HEK293 (cell line): ENCODE measurements around the gene NATD1.
"Not testable (repeated sequence)": the region's sequence is repeated elsewhere in the genome, so short reads cannot be mapped to it uniquely, and the experiment has no call there.

Source experiments
- CTCF ChIA-PET: fragments of 350-600 bp; formaldehyde crosslinking; extraction: SDS; loops from one replicate; lab custom pipeline; 2021; ENCODE audit warnings: antibody characterized with exemption; lab: Yijun Ruan, JAX
- POLR2A ChIA-PET: fragments of 300-600 bp; formaldehyde crosslinking; extraction: SDS; loops from one replicate; lab custom pipeline; 2020; ENCODE audit warnings: antibody characterized with exemption, inconsistent platforms; lab: Yijun Ruan, JAX
- H3K27ac ChIP-seq: fragments of 200-500 bp; sonication (Bioruptor generic); 2 replicates; pipeline ENCODE4 v1.5.1; 2014; ENCODE audit warnings: low read depth, low read length, control low read depth, inconsistent platforms; ENCODE audit errors: extremely low read depth
- H3K36me3 ChIP-seq, 2 experiments: fragments of 200-500 bp in 1 of 2; sonication (Bioruptor generic) in 1 of 2; 1 replicate in 1 of 2; 2 replicates in 1 of 2; pipeline ENCODE4 v1.5.1; 2014 to 2017; ENCODE audit warnings: inconsistent platforms in 2 of 2, low read length in 2 of 2; ENCODE audit not compliant: control insufficient read depth in 2 of 2, insufficient read depth in 1 of 2
- H3K4me1 ChIP-seq: fragments of 200-500 bp; sonication (Bioruptor generic); 2 replicates; pipeline ENCODE4 v1.5.1; 2014; ENCODE audit warnings: mild to moderate bottlenecking, low read length, inconsistent platforms; ENCODE audit not compliant: control insufficient read depth, insufficient read depth
- H3K4me3 ChIP-seq: 2 replicates; pipeline ENCODE4 v1.5.1; 2011; ENCODE audit warnings: low read depth, mild to moderate bottlenecking, control low read depth, low read length, moderate library complexity
- H3K9me3 ChIP-seq: fragments of 200-500 bp; sonication (Bioruptor generic); 2 replicates; pipeline ENCODE4 v1.5.1; 2014; ENCODE audit warnings: low read depth, low read length, inconsistent platforms; ENCODE audit not compliant: control insufficient read depth, insufficient read depth
- HOXC10 ChIP-seq: sonication (generic); formaldehyde crosslinking; IDR thresholded peaks from 2 replicates; pipeline ENCODE4 v1.8.1; 2023; ENCODE audit warnings: mild to moderate bottlenecking, missing genetic modification reagents
- HOXD13 ChIP-seq: sonication (generic); formaldehyde crosslinking; IDR thresholded peaks from 2 replicates; pipeline ENCODE4 v1.8.0; 2022; ENCODE audit warnings: missing genetic modification reagents, borderline replicate concordance
- MYNN ChIP-seq: fragments of 450-650 bp; formaldehyde crosslinking; IDR thresholded peaks from 2 replicates; pipeline ENCODE4 v1.5.1; 2016; ENCODE audit warnings: missing biosample characterization, missing genetic modification characterization, borderline replicate concordance
- YY1 ChIP-seq: fragments of 450-650 bp; formaldehyde crosslinking; IDR thresholded peaks from 2 replicates; pipeline ENCODE4 v1.5.1; 2018; ENCODE audit warnings: missing biosample characterization, missing genetic modification characterization
- ZBTB20 ChIP-seq: fragments of 450-650 bp; formaldehyde crosslinking; IDR thresholded peaks from 2 replicates; pipeline ENCODE4 v1.5.1; 2016; ENCODE audit warnings: missing biosample characterization, missing genetic modification characterization
- ZBTB7A ChIP-seq: fragments of 450-650 bp; formaldehyde crosslinking; IDR thresholded peaks from 2 replicates; pipeline ENCODE4 v1.5.1; 2016; ENCODE audit warnings: low read depth, missing biosample characterization, missing genetic modification characterization
- ZFP3 ChIP-seq: fragments of 450-650 bp; formaldehyde crosslinking; IDR thresholded peaks from 2 replicates; pipeline ENCODE4 v1.5.1; 2016; ENCODE audit warnings: low read depth, missing biosample characterization, missing genetic modification characterization
- ZFP37 ChIP-seq: fragments of 450-650 bp; formaldehyde crosslinking; IDR thresholded peaks from 2 replicates; pipeline ENCODE4 v1.5.1; 2016; ENCODE audit warnings: missing biosample characterization, missing genetic modification characterization
- ZNF140 ChIP-seq: fragments of 450-650 bp; formaldehyde crosslinking; IDR thresholded peaks from 2 replicates; pipeline ENCODE4 v1.5.1; 2016; ENCODE audit warnings: missing biosample characterization, missing genetic modification characterization
- ZNF146 ChIP-seq: fragments of 450-650 bp; formaldehyde crosslinking; IDR thresholded peaks from 2 replicates; pipeline ENCODE4 v1.5.1; 2016; ENCODE audit warnings: missing biosample characterization, missing genetic modification characterization
- ZNF23 ChIP-seq: fragments of 450-650 bp; formaldehyde crosslinking; IDR thresholded peaks from 2 replicates; pipeline ENCODE4 v1.5.1; 2016; ENCODE audit warnings: missing biosample characterization, missing genetic modification characterization, borderline replicate concordance
- ZNF302 ChIP-seq: fragments of 450-650 bp; formaldehyde crosslinking; IDR thresholded peaks from 2 replicates; pipeline ENCODE4 v1.5.1; 2016; ENCODE audit warnings: missing biosample characterization, missing genetic modification characterization, low read depth
- ZNF473 ChIP-seq: fragments of 450-650 bp; formaldehyde crosslinking; IDR thresholded peaks from 2 replicates; pipeline ENCODE4 v1.5.1; 2017; ENCODE audit warnings: missing biosample characterization, missing genetic modification characterization
- ZNF521 ChIP-seq: fragments of 450-650 bp; formaldehyde crosslinking; IDR thresholded peaks from 2 replicates; pipeline ENCODE4 v1.5.1; 2017; ENCODE audit warnings: missing biosample characterization, mild to moderate bottlenecking, missing genetic modification characterization
- ZNF76 ChIP-seq: fragments of 450-650 bp; formaldehyde crosslinking; IDR thresholded peaks from 2 replicates; pipeline ENCODE4; 2016; ENCODE audit warnings: low read depth, missing biosample characterization, missing genetic modification characterization, borderline replicate concordance
- TF ChIP-seq, protein P1 (sequence below): fragments of 450-650 bp; formaldehyde crosslinking; IDR thresholded peaks from 2 replicates; pipeline ENCODE4 v1.5.1; 2016; ENCODE audit warnings: missing biosample characterization, missing genetic modification characterization
- TF ChIP-seq, protein P2 (sequence below): fragments of 450-650 bp; formaldehyde crosslinking; IDR thresholded peaks from 2 replicates; pipeline ENCODE4; 2016; ENCODE audit warnings: missing biosample characterization, missing genetic modification characterization
- TF ChIP-seq, protein P3 (sequence below): fragments of 450-650 bp; formaldehyde crosslinking; IDR thresholded peaks from 2 replicates; pipeline ENCODE4 v1.5.1; 2017; ENCODE audit warnings: missing biosample characterization, missing genetic modification characterization
- TF ChIP-seq, protein P4 (sequence below): fragments of 450-650 bp; formaldehyde crosslinking; conservative IDR thresholded peaks from 2 replicates; pipeline ENCODE4 v1.5.1; 2016; ENCODE audit warnings: low read depth, missing biosample characterization, missing genetic modification characterization
- TF ChIP-seq, protein P5 (sequence below): fragments of 450-650 bp; formaldehyde crosslinking; IDR thresholded peaks from 2 replicates; pipeline ENCODE4 v1.5.1; 2017; ENCODE audit warnings: missing biosample characterization, missing genetic modification characterization
- TF ChIP-seq, protein P6 (sequence below): fragments of 450-650 bp; formaldehyde crosslinking; IDR thresholded peaks from 2 replicates; pipeline ENCODE4 v1.5.1; 2016; ENCODE audit warnings: missing biosample characterization, missing genetic modification characterization

NATD1 gene

DNA sequence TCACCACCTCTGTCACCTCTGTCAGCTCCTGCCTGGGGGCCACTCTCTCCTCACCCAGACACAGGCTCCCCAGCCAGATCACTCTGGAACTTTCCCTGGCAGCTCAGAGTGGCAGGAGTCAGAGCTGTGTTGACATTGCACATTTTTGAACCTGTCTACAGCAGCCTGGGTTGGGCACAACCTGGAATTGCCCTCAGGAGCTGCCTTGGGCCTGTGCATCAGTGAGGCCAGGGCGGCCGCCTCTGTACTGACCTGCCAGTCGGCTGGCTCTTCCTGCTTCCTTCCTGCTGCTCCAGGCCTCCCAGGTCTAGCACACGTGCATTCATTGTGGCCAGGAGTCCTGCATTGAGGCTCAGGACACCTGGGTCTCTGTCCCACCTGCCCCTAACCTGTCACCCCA is 25.1 kb downstream of the NATD1 start:
- POLR2A ChIA-PET: no interaction called here

DNA sequence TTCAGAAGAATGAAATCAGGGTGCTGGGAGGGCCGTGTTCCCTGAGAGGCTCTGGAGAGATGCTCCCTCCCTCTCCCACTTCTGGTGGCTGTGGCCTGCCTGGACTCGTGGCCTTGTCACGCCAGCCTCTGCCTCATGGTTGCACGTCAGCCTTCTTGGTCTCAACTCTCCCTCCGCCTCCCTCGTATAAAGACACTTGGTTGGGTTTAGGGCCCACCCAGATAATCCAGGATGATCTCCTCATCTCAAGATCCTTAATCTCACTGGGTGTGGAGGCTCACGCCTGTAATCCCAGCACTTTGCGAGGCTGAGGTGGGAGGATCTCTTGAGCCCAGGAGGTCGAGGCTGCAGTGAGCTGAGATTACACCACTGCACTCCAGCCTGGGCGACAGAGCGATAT is 25.9 kb downstream of the NATD1 start:
- H3K4me1 ChIP-seq, H3K36me3 ChIP-seq, H3K27ac ChIP-seq, H3K9me3 ChIP-seq, CTCF ChIA-PET, H3K4me3 ChIP-seq: not testable (repeated sequence)
- POLR2A ChIA-PET: interaction anchor here (0.7 kb wide), 1 partner anchor 26 kb away, joined by 3 read pairs; no protein-coding TSS in a partner anchor

More for the DNA sequence above, 25.1 kb downstream of the NATD1 start:
- CTCF ChIA-PET: interaction anchor here (0.7 kb wide), 1 partner anchor 296 kb away, joined by 4 read pairs; no protein-coding TSS in a partner anchor
- Histone ChIP-seq H3K9me3 (no peaks in the 10 kb centered on the region), H3K27ac (no peak overlapping the region), H3K4me1 (no peaks in the 10 kb centered on the region), H3K36me3 (no peaks in the 10 kb centered on the region), H3K4me3 (no peak overlapping the region)
- TF ChIP-seq YY1 (tag by site-specific recombination) (no peak), ZNF473 (no peak), ZBTB7A (tag by site-specific recombination) (no peak), ZNF521 (tag by site-specific recombination) (no peak), HOXD13 (CRISPR knock-in tag) (no peak)
- TF ChIP-seq, protein P1, sequence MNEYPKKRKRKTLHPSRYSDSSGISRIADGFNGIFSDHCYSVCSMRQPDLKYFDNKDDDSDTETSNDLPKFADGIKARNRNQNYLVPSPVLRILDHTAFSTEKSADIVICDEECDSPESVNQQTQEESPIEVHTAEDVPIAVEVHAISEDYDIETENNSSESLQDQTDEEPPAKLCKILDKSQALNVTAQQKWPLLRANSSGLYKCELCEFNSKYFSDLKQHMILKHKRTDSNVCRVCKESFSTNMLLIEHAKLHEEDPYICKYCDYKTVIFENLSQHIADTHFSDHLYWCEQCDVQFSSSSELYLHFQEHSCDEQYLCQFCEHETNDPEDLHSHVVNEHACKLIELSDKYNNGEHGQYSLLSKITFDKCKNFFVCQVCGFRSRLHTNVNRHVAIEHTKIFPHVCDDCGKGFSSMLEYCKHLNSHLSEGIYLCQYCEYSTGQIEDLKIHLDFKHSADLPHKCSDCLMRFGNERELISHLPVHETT (tag by site-specific recombination): no peak
- TF ChIP-seq, protein P2, sequence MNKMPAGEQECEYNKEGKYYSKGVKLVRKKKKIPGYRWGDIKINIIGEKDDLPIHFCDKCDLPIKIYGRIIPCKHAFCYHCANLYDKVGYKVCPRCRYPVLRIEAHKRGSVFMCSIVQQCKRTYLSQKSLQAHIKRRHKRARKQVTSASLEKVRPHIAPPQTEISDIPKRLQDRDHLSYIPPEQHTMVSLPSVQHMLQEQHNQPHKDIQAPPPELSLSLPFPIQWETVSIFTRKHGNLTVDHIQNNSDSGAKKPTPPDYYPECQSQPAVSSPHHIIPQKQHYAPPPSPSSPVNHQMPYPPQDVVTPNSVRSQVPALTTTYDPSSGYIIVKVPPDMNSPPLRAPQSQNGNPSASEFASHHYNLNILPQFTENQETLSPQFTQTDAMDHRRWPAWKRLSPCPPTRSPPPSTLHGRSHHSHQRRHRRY (tag by site-specific recombination): no peak

DNA sequence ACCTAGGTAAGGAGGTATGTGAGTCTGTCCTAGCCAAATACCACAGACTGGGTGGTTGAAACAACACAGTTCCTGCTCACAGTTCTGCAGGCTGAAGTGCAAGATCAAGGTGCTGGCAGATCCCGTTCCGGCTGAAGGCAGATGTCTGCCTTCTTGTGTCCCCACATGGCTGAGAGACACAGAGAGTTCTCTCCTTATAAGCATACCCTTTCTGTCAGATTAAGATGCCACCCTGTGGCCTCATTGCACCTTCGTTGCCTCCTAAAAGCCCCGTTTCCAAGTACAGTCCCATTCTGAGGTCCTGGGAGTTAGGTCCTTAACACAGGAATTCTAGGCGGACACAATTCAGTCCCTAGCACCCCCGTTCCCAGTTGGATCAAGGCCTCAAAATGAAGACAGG is 30.1 kb downstream of the NATD1 start:
- H3K27ac ChIP-seq: no peak overlapping the region
- H3K36me3 ChIP-seq: peaks cover 0 to 21% of the 10 kb centered on the region in 2 experiments
- ChIA-PET POLR2A (no interaction called here), CTCF (no interaction called here)
- no peaks in the 10 kb centered on the region for H3K4me1 ChIP-seq
- H3K9me3 ChIP-seq: no peaks in the 10 kb centered on the region
- H3K4me3 ChIP-seq: no peak overlapping the region
- TF ChIP-seq, protein P3, sequence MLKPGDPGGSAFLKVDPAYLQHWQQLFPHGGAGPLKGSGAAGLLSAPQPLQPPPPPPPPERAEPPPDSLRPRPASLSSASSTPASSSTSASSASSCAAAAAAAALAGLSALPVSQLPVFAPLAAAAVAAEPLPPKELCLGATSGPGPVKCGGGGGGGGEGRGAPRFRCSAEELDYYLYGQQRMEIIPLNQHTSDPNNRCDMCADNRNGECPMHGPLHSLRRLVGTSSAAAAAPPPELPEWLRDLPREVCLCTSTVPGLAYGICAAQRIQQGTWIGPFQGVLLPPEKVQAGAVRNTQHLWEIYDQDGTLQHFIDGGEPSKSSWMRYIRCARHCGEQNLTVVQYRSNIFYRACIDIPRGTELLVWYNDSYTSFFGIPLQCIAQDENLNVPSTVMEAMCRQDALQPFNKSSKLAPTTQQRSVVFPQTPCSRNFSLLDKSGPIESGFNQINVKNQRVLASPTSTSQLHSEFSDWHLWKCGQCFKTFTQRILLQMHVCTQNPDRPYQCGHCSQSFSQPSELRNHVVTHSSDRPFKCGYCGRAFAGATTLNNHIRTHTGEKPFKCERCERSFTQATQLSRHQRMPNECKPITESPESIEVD: no peak
- no peak for TF ChIP-seq HOXC10 (CRISPR knock-in tag)
- TF ChIP-seq ZNF23: no peak
- TF ChIP-seq ZFP3 (tag by site-specific recombination): no peak
- TF ChIP-seq, protein P4, sequence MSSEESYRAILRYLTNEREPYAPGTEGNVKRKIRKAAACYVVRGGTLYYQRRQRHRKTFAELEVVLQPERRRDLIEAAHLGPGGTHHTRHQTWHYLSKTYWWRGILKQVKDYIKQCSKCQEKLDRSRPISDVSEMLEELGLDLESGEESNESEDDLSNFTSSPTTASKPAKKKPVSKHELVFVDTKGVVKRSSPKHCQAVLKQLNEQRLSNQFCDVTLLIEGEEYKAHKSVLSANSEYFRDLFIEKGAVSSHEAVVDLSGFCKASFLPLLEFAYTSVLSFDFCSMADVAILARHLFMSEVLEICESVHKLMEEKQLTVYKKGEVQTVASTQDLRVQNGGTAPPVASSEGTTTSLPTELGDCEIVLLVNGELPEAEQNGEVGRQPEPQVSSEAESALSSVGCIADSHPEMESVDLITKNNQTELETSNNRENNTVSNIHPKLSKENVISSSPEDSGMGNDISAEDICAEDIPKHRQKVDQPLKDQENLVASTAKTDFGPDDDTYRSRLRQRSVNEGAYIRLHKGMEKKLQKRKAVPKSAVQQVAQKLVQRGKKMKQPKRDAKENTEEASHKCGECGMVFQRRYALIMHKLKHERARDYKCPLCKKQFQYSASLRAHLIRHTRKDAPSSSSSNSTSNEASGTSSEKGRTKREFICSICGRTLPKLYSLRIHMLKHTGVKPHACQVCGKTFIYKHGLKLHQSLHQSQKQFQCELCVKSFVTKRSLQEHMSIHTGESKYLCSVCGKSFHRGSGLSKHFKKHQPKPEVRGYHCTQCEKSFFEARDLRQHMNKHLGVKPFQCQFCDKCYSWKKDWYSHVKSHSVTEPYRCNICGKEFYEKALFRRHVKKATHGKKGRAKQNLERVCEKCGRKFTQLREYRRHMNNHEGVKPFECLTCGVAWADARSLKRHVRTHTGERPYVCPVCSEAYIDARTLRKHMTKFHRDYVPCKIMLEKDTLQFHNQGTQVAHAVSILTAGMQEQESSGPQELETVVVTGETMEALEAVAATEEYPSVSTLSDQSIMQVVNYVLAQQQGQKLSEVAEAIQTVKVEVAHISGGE (tag by site-specific recombination): no peak
- TF ChIP-seq, protein P5, sequence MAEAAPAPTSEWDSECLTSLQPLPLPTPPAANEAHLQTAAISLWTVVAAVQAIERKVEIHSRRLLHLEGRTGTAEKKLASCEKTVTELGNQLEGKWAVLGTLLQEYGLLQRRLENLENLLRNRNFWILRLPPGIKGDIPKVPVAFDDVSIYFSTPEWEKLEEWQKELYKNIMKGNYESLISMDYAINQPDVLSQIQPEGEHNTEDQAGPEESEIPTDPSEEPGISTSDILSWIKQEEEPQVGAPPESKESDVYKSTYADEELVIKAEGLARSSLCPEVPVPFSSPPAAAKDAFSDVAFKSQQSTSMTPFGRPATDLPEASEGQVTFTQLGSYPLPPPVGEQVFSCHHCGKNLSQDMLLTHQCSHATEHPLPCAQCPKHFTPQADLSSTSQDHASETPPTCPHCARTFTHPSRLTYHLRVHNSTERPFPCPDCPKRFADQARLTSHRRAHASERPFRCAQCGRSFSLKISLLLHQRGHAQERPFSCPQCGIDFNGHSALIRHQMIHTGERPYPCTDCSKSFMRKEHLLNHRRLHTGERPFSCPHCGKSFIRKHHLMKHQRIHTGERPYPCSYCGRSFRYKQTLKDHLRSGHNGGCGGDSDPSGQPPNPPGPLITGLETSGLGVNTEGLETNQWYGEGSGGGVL (tag by site-specific recombination): no peak
- TF ChIP-seq, protein P6, sequence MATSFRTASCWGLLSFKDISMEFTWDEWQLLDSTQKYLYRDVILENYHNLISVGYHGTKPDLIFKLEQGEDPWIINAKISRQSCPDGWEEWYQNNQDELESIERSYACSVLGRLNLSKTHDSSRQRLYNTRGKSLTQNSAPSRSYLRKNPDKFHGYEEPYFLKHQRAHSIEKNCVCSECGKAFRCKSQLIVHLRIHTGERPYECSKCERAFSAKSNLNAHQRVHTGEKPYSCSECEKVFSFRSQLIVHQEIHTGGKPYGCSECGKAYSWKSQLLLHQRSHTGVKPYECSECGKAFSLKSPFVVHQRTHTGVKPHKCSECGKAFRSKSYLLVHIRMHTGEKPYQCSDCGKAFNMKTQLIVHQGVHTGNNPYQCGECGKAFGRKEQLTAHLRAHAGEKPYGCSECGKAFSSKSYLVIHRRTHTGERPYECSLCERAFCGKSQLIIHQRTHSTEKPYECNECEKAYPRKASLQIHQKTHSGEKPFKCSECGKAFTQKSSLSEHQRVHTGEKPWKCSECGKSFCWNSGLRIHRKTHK (tag by site-specific recombination): no peak
- no peak for TF ChIP-seq ZNF140 (tag by site-specific recombination)
- TF ChIP-seq ZNF146 (tag by site-specific recombination): no peak
- no peak for TF ChIP-seq ZNF76
- TF ChIP-seq YY1 (tag by site-specific recombination): no peak
- TF ChIP-seq ZBTB20 (tag by site-specific recombination): no peak
- TF ChIP-seq ZNF302 (tag by site-specific recombination): no peak
- TF ChIP-seq MYNN (tag by site-specific recombination): no peak
- TF ChIP-seq ZFP37: no peak
